Activated B cell treated with CpG ODN at 0.5 μM for 24 hours (primary cell): ENCODE measurements around the gene NRGN. TPM values are rescaled to one million over a fixed set of nuclear protein-coding genes. Genes with fewer than 3 reads are reported as not detected.
A peak's percentile ranks its signal among the peaks of the same experiment; 100 is the strongest.

Experiments
- ATAC-seq: fragments of 200-7000 bp; cut with Tn5 transposase; one replicate; pipeline ENCODE4 v1.10.0; 2021; ENCODE audit warnings: low read depth, mild to moderate bottlenecking, moderate library complexity
- CTCF ChIA-PET: fragments of 350-600 bp; sonication (Branson Sonifier 250); formaldehyde crosslinking; loops from one replicate; lab custom pipeline; 2021; ENCODE audit warnings: antibody characterized with exemption; lab: Charles Lee
- POLR2A ChIA-PET: fragments of 350-600 bp; sonication (Branson Sonifier 250); formaldehyde crosslinking; loops from one replicate; lab custom pipeline; 2021; ENCODE audit warnings: antibody characterized with exemption; lab: Charles Lee
- DNase-seq: peaks from one replicate; pipeline ENCODE4 v3.0.0; 2022
- H3K27ac Mint-ChIP-seq: one replicate; pipeline ENCODE4 v1.8.0; 2020; ENCODE audit warnings: mixed read lengths
- H3K27me3 Mint-ChIP-seq: one replicate; pipeline ENCODE4 v1.8.0; 2021; ENCODE audit warnings: mixed read lengths
- H3K36me3 Mint-ChIP-seq: one replicate; pipeline ENCODE4 v1.8.0; 2021; ENCODE audit warnings: low read depth, mixed read lengths
- H3K4me1 Mint-ChIP-seq: one replicate; pipeline ENCODE4 v1.8.0; 2021; ENCODE audit warnings: mixed read lengths
- H3K4me3 Mint-ChIP-seq: one replicate; pipeline ENCODE4 v1.8.0; 2020; ENCODE audit warnings: mild to moderate bottlenecking, mixed read lengths
- H3K9me3 Mint-ChIP-seq: one replicate; pipeline ENCODE4 v1.8.0; 2020; ENCODE audit warnings: mixed read lengths
- intact Hi-C: fragments of 100-400 bp; cut with micrococcal nuclease; formaldehyde crosslinking; loops from one replicate; pipeline ENCODE4 v1.15.1; 2024
- total RNA-seq: library from RNA; stranded (reverse); gene quantifications from 2 replicates; pipeline ENCODE4 v1.2.3, GENCODE V29; 2022
- TF ChIP-seq, protein P1 (sequence below): fragments of 200-600 bp; IDR thresholded peaks from one replicate; pipeline ENCODE4 v1.8.0; 2022; ENCODE audit warnings: antibody characterized with exemption, mild to moderate bottlenecking

The NRGN gene
- total RNA-seq, 1 donor from 2014 or later, result 1.0 TPM

DNA sequence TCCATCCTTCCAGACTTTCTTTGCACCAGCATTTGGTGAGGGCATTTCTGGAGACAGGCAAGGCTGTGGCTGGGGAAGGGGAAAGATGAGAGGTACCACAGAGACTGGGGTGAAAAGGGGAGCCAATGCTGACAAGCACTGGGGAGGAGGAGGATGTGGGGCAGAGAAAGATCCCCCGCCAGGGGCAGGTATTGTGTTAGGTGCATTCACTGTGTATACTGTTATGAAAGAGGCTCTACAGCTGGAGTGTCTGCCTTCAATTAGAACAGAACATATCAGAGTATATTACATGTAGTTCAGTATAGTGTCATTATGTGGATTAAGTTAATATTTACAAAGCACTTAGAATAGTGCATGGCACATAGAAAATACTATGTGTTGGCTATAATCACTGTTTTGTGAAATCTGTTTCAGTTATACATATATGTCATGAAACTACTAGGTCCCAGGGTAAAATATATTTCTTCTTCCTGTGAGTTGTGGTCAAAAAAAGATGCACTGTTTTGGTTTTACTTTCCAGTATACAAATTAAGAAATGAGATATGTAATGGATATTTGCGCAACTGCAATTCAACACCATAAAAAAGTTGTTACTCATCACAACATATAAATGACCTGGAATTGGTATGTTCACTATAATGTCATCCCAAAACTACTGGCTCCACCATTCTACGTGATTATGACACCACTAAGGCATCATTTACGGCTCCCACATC, 52.0 kb downstream of the NRGN start:
- CTCF ChIA-PET, result interaction anchor here (1.0 kb wide), 1 partner anchor 124 kb away, joined by 3 read pairs; no protein-coding TSS in a partner anchor
- Mint-ChIP-seq H3K27me3 (no peaks in the 10 kb centered on the region), H3K4me1 (peaks cover 14% of the 10 kb centered on the region), H3K36me3 (no peaks in the 10 kb centered on the region), H3K27ac (no peak overlapping the region), H3K4me3 (no peak overlapping the region), H3K9me3 (no peaks in the 10 kb centered on the region)
- POLR2A ChIA-PET, result no interaction called here
- ATAC-seq, result no peak
- DNase-seq, result no peak
- TF ChIP-seq, protein P1, sequence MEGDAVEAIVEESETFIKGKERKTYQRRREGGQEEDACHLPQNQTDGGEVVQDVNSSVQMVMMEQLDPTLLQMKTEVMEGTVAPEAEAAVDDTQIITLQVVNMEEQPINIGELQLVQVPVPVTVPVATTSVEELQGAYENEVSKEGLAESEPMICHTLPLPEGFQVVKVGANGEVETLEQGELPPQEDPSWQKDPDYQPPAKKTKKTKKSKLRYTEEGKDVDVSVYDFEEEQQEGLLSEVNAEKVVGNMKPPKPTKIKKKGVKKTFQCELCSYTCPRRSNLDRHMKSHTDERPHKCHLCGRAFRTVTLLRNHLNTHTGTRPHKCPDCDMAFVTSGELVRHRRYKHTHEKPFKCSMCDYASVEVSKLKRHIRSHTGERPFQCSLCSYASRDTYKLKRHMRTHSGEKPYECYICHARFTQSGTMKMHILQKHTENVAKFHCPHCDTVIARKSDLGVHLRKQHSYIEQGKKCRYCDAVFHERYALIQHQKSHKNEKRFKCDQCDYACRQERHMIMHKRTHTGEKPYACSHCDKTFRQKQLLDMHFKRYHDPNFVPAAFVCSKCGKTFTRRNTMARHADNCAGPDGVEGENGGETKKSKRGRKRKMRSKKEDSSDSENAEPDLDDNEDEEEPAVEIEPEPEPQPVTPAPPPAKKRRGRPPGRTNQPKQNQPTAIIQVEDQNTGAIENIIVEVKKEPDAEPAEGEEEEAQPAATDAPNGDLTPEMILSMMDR, result no peak
- intact Hi-C loops, result no loop called here

DNA sequence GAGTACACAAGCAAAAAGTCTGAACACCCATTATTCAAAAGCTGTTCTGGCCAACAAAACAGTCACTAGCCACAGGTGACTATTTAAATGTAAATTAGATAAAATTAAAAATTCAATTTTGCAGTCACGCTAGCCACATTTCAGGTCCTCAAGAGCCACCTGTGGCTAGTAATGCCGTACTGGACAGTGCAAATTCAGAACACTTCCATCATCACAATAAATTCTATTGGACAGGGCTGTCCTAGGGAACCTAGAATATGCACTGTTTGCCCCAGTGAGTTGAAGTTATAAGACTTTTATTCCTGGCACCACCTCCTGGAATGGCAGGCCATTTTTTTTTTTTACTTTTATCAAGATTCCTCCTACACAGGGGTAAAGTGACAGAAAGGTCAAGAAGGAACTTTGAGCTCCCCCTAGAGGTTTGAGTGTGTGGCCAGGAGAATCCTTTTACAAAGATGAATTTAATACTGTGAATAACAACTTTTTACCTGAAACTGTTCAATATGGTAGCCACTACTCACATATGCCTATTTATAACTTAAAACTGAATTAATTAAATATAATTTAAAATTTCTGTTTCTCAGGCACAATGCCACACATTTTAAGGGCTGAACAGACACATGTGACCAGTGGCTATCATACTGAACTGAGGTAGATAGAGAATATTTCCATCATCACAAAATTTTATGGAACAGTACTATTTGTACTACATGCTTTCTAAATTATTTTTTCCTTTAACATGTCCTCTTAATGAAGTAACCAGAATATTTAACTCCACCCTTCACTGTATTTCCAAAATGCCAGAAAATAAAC, 53.9 kb downstream of the NRGN start:
- Mint-ChIP-seq H3K9me3 (no peaks in the 10 kb centered on the region), H3K4me1 (peaks cover 23% of the 10 kb centered on the region), H3K27me3 (no peaks in the 10 kb centered on the region), H3K27ac (no peak overlapping the region), H3K4me3 (no peak overlapping the region), H3K36me3 (no peaks in the 10 kb centered on the region)
- peak; percentile 60 for ATAC-seq
- intact Hi-C loops, result loop anchor here (1.0 kb wide), 2 partner anchors 30 to 124 kb away; no protein-coding TSS in a partner anchor
- TF ChIP-seq, protein P1, result peak; percentile 31
- no peak for DNase-seq
- CTCF ChIA-PET, result interaction anchor here (0.7 to 3.4 kb wide), 18 partner anchors 8 to 169 kb away, joined by 3 to 33 read pairs (median 3); partner anchors contain the start of genes ESAM, SIAE and SPA17
- POLR2A ChIA-PET, result interaction anchor here (0.7 kb wide), 1 partner anchor 148 kb away, joined by 3 read pairs; no protein-coding TSS in a partner anchor

DNA sequence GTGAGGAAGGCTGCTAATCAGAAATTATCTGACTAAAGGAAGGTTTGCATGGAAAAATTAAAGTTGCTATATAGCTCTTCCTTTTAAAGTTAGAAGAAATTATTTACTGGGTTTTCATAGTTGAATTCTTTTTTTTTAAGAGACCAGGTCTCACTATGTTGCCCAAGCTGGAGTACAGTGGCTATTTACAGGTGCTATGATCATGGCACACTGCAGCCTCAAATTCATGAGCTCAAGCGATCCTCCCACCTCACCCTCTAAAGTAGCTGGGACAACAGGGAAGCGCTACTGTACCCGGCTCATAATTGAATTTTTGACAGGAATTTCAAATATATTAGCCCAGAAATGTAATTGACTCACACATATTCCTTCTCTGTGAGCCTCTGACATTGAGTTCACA, 56.6 kb downstream of the NRGN start:
- intact Hi-C loops, result no loop called here

More for the DNA sequence above, 56.6 kb downstream of the NRGN start:
- ChIA-PET CTCF (interaction anchor here (1.6 to 3.7 kb wide), 3 partner anchors 33 to 127 kb away, joined by 5 to 24 read pairs (median 10); partner anchors contain the start of gene ESAM), POLR2A (no interaction called here)
- Mint-ChIP-seq H3K36me3 (peaks cover 2% of the 10 kb centered on the region), H3K4me1 (peaks cover 35% of the 10 kb centered on the region), H3K27ac (no peak overlapping the region), H3K9me3 (no peaks in the 10 kb centered on the region), H3K27me3 (no peaks in the 10 kb centered on the region), H3K4me3 (no peak overlapping the region)
- DNase-seq (no peak), ATAC-seq (no peak)
- TF ChIP-seq, protein P1, result no peak

Other genes with a start within 250 kb of the NRGN start
- gene OR8B12, start 196.3 kb upstream of the NRGN start, total RNA-seq, result not detected in 2 replicates
- gene OR8A1, start 169.9 kb upstream of the NRGN start, total RNA-seq, result not detected in 2 replicates
- not detected in 2 replicates for gene PANX3, start 128.5 kb upstream of the NRGN start, total RNA-seq
- 43.7 and 54.6 TPM in 2 replicates for gene TBRG1, start 117.1 kb upstream of the NRGN start, total RNA-seq
- gene SIAE, start 66.2 kb upstream of the NRGN start, total RNA-seq, result 2.6 and 3.4 TPM in 2 replicates
- gene SPA17, start 66.0 kb upstream of the NRGN start, total RNA-seq, result 1.2 and 1.6 TPM in 2 replicates
- 0.20 TPM in 2 replicates for gene VSIG2, start 12.3 kb downstream of the NRGN start, total RNA-seq
- 2.3 and 4.0 TPM in 2 replicates for gene ESAM, start 22.3 kb downstream of the NRGN start, total RNA-seq
- 17.7 and 21.0 TPM in 2 replicates for gene MSANTD2, start 60.5 kb downstream of the NRGN start, total RNA-seq
- gene ROBO3, start 125.5 kb downstream of the NRGN start, total RNA-seq, result 1.0 and 1.5 TPM in 2 replicates
- not detected in 2 replicates for gene ROBO4, start 157.9 kb downstream of the NRGN start, total RNA-seq
- gene HEPN1, start 179.3 kb downstream of the NRGN start, total RNA-seq, result not detected in 2 replicates
- not detected in 2 replicates for gene HEPACAM, start 196.1 kb downstream of the NRGN start, total RNA-seq
- gene CCDC15, start 214.3 kb downstream of the NRGN start, total RNA-seq, result 0.51 and 0.71 TPM in 2 replicates